HepG2 (cell line): ENCODE results near the gene RNF114. TPM values are rescaled to one million over a fixed set of nuclear protein-coding genes. Genes with fewer than 3 reads are reported as not detected.
A peak's percentile ranks its signal among the peaks of the same experiment; 100 is the strongest.

ENCODE experiments used
- EED ChIP-seq: sonication (generic); formaldehyde crosslinking; IDR thresholded peaks from 2 replicates; pipeline ENCODE4 v1.5.0; 2020; ENCODE audit warnings: mild to moderate bottlenecking, missing genetic modification reagents
- FOXM1 ChIP-seq: sonication (generic); formaldehyde crosslinking; IDR thresholded peaks from 2 replicates; pipeline ENCODE4 v1.5.0; 2020; ENCODE audit warnings: missing genetic modification reagents
- GATA4 ChIP-seq: sonication (generic); IDR thresholded peaks from 2 replicates; pipeline ENCODE4 v1.6.1; 2016; ENCODE audit warnings: antibody characterized with exemption, low read depth, borderline replicate concordance
- KDM3A ChIP-seq: IDR thresholded peaks from 2 replicates; pipeline ENCODE4 v1.6.1; 2018; ENCODE audit warnings: low read depth, missing compliant biosample characterization
- REPIN1 ChIP-seq: sonication (generic); formaldehyde crosslinking; IDR thresholded peaks from 2 replicates; pipeline ENCODE4 v1.8.0; 2022; ENCODE audit warnings: missing genetic modification reagents, low read depth, mild to moderate bottlenecking, borderline replicate concordance
- RFXANK ChIP-seq: IDR thresholded peaks from 2 replicates; pipeline ENCODE4 v1.6.1; 2016
- SIX1 ChIP-seq: sonication (generic); formaldehyde crosslinking; IDR thresholded peaks from 2 replicates; pipeline ENCODE4 v1.4.0; 2020; ENCODE audit warnings: missing genetic modification reagents, borderline replicate concordance
- TBX2 ChIP-seq: sonication (generic); formaldehyde crosslinking; IDR thresholded peaks from 2 replicates; pipeline ENCODE4 v1.5.0; 2020; ENCODE audit warnings: missing genetic modification reagents, mild to moderate bottlenecking, borderline replicate concordance
- ZNF205 ChIP-seq: IDR thresholded peaks from 2 replicates; pipeline ENCODE4 v1.6.1; 2018; ENCODE audit warnings: missing biosample characterization, missing genetic modification reagents
- ZNF577 ChIP-seq: sonication (generic); formaldehyde crosslinking; IDR thresholded peaks from 2 replicates; pipeline ENCODE4 v1.4.0; 2020; ENCODE audit warnings: mild to moderate bottlenecking, low read depth, missing genetic modification reagents, borderline replicate concordance
- ZNF703 ChIP-seq: sonication (generic); formaldehyde crosslinking; IDR thresholded peaks from 2 replicates; pipeline ENCODE4 v1.5.1; 2020; ENCODE audit warnings: missing genetic modification reagents, mild to moderate bottlenecking, moderate library complexity, borderline replicate concordance
- ZNF720 ChIP-seq: sonication (generic); formaldehyde crosslinking; IDR thresholded peaks from 2 replicates; pipeline ENCODE4 v1.4.0; 2020; ENCODE audit warnings: missing genetic modification reagents
- ZNF780A ChIP-seq: sonication (generic); formaldehyde crosslinking; IDR thresholded peaks from 2 replicates; pipeline ENCODE4 v1.8.0; 2022; ENCODE audit warnings: mild to moderate bottlenecking, missing genetic modification reagents, moderate library complexity
- ZSCAN9 ChIP-seq: IDR thresholded peaks from 2 replicates; pipeline ENCODE4 v1.6.1; 2016; ENCODE audit warnings: borderline replicate concordance
- polyA plus RNA-seq, 8 experiments: library from polyadenylated mRNA; depleted of rRNA in 3 of 8; stranded (reverse) in 7 of 8; unstranded in 1 of 8; fragments of >200 nt; fragmentation: Illumina TruSeq in 4 of 8; extraction: Trizol in 4 of 8; gene quantifications; 2 replicates each; pipeline versions ENCODE4 v1.2.1 to v1.2.3, GENCODE V29; 2011 to 2016; ENCODE audit warnings: low read depth in 4 of 8, missing spikeins in 1 of 8, mixed read lengths in 1 of 8; ENCODE audit not compliant: insufficient read depth in 1 of 8
- total RNA-seq, 5 experiments: library from RNA; depleted of rRNA; stranded (reverse); fragments of >200 nt; fragmentation: Illumina TruSeq; extraction: Trizol; gene quantifications; 2 replicates each; pipeline ENCODE4 v1.2.3, GENCODE V29; 2016; ENCODE audit warnings: low read depth in 1 of 5
- TF ChIP-seq, protein P1 (sequence below): sonication (generic); formaldehyde crosslinking; IDR thresholded peaks from 2 replicates; pipeline ENCODE4 v1.8.1; 2023; ENCODE audit warnings: missing genetic modification reagents, mild to moderate bottlenecking, borderline replicate concordance
- TF ChIP-seq, protein P2 (sequence below): sonication (generic); formaldehyde crosslinking; IDR thresholded peaks from 2 replicates; pipeline ENCODE4 v1.8.1; 2023; ENCODE audit warnings: mild to moderate bottlenecking, missing genetic modification reagents
- TF ChIP-seq, protein P3 (sequence below): sonication (generic); formaldehyde crosslinking; IDR thresholded peaks from 2 replicates; pipeline ENCODE4 v1.5.0; 2020; ENCODE audit warnings: mild to moderate bottlenecking, missing genetic modification reagents
- TF ChIP-seq, protein P4 (sequence below): IDR thresholded peaks from 2 replicates; pipeline ENCODE4 v1.6.1; 2016; ENCODE audit warnings: mild to moderate bottlenecking, missing biosample characterization, missing genetic modification reagents
- TF ChIP-seq, protein P5 (sequence below): IDR thresholded peaks from 2 replicates; pipeline ENCODE4 v1.6.1; 2016; ENCODE audit warnings: missing compliant biosample characterization, missing genetic modification reagents, borderline replicate concordance
- TF ChIP-seq, protein P6 (sequence below): sonication (generic); formaldehyde crosslinking; IDR thresholded peaks from 2 replicates; pipeline ENCODE4 v1.4.0; 2020; ENCODE audit warnings: missing genetic modification reagents

Gene RNF114
- total and polyA plus RNA-seq, 2 of the 13 experiments (the other 11 are each of a cell fraction or from before 2014, with no cell fraction given) = 119 to 126 TPM

DNA sequence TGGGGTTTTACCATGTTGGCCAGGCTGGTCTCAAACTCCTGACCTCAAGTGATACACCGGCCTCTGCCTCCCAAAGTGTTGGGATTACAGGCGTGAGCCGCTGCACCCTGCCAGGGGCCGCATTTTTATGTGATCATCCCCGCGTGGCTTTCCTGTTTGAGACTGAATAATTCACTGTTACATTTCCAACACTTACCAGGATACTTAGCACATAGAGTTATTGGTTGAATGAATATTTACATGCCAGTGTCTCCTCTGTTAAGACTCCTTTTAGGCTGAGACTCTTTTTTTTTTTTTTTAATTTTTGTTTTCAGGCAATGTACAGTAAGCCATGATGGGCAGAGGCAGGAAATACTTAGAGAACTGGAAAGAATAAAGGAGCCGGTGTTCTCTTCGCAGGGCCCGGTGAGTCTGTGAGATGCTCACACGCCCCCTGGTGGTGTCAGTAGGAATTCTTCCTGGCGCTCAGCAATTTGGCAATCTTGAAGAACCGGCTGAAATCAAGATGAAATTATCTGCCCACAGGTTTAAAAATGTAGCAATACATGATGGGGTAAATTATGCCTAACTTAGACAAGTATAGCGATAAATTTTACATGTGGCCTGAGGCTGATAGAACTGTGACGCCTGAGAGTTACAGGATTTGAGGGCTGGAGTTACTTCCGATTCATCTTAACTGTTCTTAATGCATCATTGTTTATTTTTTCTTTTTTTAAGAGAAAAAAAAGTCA lies 7.6 kb upstream of the RNF114 start (continued):
- TF ChIP-seq KDM3A (CRISPR knock-in tag) = peak; percentile 81
- no peak for TF ChIP-seq ZNF780A (CRISPR knock-in tag)
- peak; percentile 80; the same call in 1 of the 2 replicates for TF ChIP-seq ZNF205
- no peak for TF ChIP-seq ZNF720
- TF ChIP-seq, protein P1, sequence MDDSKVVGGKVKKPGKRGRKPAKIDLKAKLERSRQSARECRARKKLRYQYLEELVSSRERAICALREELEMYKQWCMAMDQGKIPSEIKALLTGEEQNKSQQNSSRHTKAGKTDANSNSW (CRISPR knock-in tag) = no peak
- TF ChIP-seq TBX2 (CRISPR knock-in tag) = peak; percentile 58
- TF ChIP-seq RFXANK (CRISPR knock-in tag) = no peak
- no peak for TF ChIP-seq FOXM1 (CRISPR knock-in tag)
- no peak for TF ChIP-seq SIX1 (CRISPR knock-in tag)
- no peak for TF ChIP-seq GATA4
- TF ChIP-seq ZNF703 (CRISPR knock-in tag) = no peak
- TF ChIP-seq EED (CRISPR knock-in tag) = no peak
- TF ChIP-seq, protein P2, sequence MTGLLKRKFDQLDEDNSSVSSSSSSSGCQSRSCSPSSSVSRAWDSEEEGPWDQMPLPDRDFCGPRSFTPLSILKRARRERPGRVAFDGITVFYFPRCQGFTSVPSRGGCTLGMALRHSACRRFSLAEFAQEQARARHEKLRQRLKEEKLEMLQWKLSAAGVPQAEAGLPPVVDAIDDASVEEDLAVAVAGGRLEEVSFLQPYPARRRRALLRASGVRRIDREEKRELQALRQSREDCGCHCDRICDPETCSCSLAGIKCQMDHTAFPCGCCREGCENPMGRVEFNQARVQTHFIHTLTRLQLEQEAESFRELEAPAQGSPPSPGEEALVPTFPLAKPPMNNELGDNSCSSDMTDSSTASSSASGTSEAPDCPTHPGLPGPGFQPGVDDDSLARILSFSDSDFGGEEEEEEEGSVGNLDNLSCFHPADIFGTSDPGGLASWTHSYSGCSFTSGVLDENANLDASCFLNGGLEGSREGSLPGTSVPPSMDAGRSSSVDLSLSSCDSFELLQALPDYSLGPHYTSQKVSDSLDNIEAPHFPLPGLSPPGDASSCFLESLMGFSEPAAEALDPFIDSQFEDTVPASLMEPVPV (CRISPR knock-in tag) = no peak
- TF ChIP-seq REPIN1 (CRISPR knock-in tag) = peak; percentile 31; the same call in 1 of the 2 replicates
- TF ChIP-seq, protein P3, sequence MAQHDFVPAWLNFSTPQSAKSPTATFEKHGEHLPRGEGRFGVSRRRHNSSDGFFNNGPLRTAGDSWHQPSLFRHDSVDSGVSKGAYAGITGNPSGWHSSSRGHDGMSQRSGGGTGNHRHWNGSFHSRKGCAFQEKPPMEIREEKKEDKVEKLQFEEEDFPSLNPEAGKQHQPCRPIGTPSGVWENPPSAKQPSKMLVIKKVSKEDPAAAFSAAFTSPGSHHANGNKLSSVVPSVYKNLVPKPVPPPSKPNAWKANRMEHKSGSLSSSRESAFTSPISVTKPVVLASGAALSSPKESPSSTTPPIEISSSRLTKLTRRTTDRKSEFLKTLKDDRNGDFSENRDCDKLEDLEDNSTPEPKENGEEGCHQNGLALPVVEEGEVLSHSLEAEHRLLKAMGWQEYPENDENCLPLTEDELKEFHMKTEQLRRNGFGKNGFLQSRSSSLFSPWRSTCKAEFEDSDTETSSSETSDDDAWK (CRISPR knock-in tag) = no peak
- TF ChIP-seq, protein P4, sequence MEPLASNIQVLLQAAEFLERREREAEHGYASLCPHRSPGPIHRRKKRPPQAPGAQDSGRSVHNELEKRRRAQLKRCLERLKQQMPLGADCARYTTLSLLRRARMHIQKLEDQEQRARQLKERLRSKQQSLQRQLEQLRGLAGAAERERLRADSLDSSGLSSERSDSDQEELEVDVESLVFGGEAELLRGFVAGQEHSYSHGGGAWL (CRISPR knock-in tag) = no peak
- no peak for TF ChIP-seq ZNF577 (CRISPR knock-in tag)
- TF ChIP-seq, protein P5, sequence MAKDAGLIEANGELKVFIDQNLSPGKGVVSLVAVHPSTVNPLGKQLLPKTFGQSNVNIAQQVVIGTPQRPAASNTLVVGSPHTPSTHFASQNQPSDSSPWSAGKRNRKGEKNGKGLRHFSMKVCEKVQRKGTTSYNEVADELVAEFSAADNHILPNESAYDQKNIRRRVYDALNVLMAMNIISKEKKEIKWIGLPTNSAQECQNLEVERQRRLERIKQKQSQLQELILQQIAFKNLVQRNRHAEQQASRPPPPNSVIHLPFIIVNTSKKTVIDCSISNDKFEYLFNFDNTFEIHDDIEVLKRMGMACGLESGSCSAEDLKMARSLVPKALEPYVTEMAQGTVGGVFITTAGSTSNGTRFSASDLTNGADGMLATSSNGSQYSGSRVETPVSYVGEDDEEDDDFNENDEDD = no peak
- TF ChIP-seq, protein P6, sequence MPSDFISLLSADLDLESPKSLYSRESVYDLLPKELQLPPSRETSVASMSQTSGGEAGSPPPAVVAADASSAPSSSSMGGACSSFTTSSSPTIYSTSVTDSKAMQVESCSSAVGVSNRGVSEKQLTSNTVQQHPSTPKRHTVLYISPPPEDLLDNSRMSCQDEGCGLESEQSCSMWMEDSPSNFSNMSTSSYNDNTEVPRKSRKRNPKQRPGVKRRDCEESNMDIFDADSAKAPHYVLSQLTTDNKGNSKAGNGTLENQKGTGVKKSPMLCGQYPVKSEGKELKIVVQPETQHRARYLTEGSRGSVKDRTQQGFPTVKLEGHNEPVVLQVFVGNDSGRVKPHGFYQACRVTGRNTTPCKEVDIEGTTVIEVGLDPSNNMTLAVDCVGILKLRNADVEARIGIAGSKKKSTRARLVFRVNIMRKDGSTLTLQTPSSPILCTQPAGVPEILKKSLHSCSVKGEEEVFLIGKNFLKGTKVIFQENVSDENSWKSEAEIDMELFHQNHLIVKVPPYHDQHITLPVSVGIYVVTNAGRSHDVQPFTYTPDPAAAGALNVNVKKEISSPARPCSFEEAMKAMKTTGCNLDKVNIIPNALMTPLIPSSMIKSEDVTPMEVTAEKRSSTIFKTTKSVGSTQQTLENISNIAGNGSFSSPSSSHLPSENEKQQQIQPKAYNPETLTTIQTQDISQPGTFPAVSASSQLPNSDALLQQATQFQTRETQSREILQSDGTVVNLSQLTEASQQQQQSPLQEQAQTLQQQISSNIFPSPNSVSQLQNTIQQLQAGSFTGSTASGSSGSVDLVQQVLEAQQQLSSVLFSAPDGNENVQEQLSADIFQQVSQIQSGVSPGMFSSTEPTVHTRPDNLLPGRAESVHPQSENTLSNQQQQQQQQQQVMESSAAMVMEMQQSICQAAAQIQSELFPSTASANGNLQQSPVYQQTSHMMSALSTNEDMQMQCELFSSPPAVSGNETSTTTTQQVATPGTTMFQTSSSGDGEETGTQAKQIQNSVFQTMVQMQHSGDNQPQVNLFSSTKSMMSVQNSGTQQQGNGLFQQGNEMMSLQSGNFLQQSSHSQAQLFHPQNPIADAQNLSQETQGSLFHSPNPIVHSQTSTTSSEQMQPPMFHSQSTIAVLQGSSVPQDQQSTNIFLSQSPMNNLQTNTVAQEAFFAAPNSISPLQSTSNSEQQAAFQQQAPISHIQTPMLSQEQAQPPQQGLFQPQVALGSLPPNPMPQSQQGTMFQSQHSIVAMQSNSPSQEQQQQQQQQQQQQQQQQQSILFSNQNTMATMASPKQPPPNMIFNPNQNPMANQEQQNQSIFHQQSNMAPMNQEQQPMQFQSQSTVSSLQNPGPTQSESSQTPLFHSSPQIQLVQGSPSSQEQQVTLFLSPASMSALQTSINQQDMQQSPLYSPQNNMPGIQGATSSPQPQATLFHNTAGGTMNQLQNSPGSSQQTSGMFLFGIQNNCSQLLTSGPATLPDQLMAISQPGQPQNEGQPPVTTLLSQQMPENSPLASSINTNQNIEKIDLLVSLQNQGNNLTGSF (CRISPR knock-in tag) = no peak
- TF ChIP-seq ZSCAN9 (CRISPR knock-in tag) = peak; percentile 94
